Measurements from ENCODE around the gene SYNE2.
A peak's percentile ranks its signal among the peaks of the same experiment; 100 is the strongest.
"Not testable (repeated sequence)": the region's sequence is repeated elsewhere in the genome, so short reads cannot be mapped to it uniquely, and the experiment has no call there.

Gene SYNE2

GRCh38 chr14:64119500-64119899 lies 266.7 kb downstream of the SYNE2 start:
- DNase-seq (ENCODE audit: low read depth, low spot score): no peak

- DNase-seq (ENCODE audit: low read depth, low spot score): no peak
Observed at GRCh38 chr14:64119980-64120379, 267.2 kb downstream of the SYNE2 start.

DNA sequence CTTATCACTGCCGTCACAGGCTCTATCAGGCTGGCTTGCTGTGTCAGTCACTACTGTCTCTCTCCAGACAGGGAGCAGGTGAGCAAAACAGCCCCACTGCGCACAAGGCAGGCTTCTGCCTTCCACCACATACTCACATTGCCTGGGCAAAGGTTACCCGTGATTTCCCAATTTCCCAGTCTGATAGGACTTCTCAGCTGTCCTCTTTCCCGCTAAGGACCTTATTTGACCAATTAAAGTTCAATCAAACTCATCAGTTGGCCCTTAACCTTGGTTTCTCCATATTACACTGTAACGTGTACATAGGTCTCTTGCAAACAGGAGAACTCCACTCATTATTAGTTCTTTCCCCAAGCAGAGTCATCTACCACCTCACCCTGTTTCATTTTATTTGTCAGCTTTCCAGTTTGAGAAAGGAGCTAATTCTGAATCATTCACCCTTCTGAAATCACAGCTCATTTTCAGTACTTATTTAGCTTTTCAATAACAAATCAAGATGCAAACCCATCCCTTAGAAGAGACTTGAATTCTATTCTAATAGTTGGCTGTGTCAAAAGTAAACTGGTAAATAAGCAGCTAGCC lies 270.5 kb downstream of the SYNE2 start:
- DNase-seq (ENCODE audit: low read depth, low spot score): no peak

DNA sequence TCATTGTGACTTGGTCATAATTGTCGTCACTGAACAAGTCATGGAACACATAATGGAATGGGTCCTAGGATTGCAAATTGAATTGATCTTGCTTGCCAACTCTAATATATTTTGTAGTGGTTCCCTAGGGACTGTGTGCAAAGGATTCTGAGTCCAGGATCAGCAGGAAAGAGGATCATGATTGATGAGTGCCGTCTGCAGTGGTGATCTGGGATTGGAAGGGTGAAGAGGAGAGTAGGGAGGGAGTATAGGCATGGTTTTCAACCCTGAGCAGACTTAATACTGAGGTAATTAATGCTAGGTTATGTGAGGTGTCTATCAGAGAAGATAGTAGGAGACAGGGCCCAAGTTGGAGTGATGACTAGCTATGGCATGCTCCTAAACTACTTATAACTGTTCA lies 272.5 kb downstream of the SYNE2 start:
- DNase-seq (ENCODE audit: low read depth, low spot score): no peak

GRCh38 chr14:64126548-64126947 lies 273.7 kb downstream of the SYNE2 start:
- no peak for DNase-seq (ENCODE audit: low read depth, low spot score)

DNA sequence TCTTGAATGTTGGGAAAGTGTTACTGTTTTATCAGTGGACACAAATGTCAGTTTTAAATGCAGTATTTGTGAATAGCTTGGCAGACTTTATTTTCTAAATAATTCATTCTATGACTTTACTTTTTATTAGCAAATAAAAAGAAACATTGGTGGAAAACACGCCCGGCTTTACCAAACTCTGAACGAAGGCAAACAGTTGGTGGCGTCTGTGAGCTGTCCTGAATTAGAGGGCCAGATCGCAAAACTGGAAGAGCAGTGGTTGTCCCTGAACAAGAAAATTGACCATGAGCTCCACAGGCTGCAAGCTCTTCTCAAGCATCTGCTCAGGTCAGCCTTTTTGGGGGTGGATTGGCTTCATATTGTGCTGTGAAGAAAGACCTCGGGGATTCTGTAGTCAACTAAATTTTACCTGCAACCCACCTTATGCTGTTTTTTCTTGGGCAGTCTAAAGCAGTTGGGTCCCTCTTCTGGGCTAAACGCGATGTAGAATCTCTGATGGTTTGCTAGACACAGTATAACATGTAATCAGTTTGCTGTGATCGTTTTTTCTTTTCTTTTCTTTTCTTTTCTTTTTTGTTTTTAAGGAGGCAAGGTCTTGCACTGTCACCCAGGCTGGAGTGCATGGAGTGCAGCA lies 285.0 kb downstream of the SYNE2 start:
- DNase-seq (ENCODE audit: low read depth, low spot score): peak; percentile 7

DNA sequence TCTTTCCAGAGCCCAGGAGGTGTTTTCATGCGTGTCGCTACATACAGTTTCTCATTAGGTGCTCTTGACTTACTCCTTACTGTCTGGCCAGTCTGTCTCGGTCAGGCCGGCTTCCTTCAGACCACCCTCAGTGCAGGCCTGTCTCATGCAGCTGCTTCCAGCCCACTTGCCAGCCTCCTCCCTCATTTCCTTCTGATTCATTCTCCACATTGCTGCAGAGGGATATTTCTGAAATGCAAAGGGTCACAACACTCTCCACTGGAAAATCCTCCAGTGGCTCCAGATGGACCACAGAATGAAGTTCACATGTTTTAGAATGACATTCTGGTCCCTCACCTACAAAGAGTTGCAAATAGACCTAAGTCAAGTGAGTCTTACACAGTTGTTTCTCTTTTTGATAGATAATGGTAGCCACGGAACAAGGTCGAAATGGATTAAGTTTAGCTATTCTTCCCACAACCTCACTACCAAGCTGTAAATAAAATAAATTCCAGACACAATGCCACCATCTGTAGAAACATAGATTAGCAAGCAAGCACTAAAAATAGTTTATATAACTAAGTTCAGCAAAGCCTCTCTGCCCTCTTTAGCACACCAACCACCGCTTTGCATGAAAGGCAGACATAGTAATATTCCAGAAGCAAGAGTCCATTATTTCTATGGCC lies 294.5 kb downstream of the SYNE2 start:
- DNase-seq (ENCODE audit: low read depth, low spot score): no peak

GRCh38 chr14:64149921-64150320 lies 297.1 kb downstream of the SYNE2 start:
- DNase-seq (ENCODE audit: low read depth, low spot score): no peak

GRCh38 chr14:64158608-64159007 lies 305.8 kb downstream of the SYNE2 start:
- no peak for DNase-seq (ENCODE audit: low read depth, low spot score)

GRCh38 chr14:64159588-64159987 lies 306.8 kb downstream of the SYNE2 start:
- no peak for DNase-seq (ENCODE audit: low read depth, low spot score)

- no peak for DNase-seq (ENCODE audit: low read depth, low spot score)
Observed at GRCh38 chr14:64170181-64170580, 317.4 kb downstream of the SYNE2 start.

GRCh38 chr14:64174922-64175782 lies 322.3 kb downstream of the SYNE2 start:
- DNase-seq (ENCODE audit: low read depth, low spot score): no peak

DNA sequence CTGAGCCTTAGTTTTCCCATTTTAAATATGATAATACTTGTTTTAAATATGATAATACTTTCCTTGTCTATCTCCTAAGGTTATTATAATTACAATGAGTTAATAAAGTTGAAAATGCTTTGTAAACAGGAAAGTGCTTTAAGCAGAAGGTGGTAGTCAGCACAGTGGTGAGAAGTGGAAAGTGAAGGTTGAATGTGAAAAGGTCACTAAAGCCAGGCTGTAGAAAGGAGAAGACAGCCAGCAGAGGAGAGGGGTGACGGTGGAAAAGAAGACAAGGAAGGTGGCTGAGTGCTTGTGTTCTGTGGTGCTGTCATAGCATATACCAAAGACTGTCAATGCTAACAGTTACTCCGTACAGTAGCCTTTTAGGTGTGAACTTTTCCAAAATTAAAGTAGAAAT lies 323.5 kb downstream of the SYNE2 start:
- DNase-seq (ENCODE audit: low read depth, low spot score): no peak

DNA sequence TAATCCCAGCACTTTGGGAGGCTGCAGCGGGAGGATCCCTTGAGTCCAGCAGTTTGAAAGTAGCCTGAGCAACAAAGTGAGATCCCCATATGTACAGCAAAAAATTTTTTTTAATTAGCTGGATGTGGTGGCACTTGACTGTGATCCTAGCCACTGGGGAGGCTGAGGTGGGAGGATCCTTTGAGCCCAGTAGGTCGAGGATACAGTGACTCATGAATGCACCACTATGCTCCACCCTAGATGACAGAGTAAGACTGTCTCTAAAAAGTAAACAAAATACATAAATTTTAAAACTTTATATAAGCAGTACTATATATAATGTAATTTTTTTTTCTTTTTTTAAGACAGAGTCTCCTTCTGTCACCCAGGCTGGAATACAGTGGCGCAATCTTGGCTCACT lies 326.0 kb downstream of the SYNE2 start:
- no peak for DNase-seq (ENCODE audit: low read depth, low spot score)

GRCh38 chr14:64182908-64183307 lies 330.1 kb downstream of the SYNE2 start:
- not testable (repeated sequence) for DNase-seq (ENCODE audit: low read depth, low spot score)

GRCh38 chr14:64184103-64184729 lies 331.4 kb downstream of the SYNE2 start:
- no peak for DNase-seq (ENCODE audit: low read depth, low spot score)

DNA sequence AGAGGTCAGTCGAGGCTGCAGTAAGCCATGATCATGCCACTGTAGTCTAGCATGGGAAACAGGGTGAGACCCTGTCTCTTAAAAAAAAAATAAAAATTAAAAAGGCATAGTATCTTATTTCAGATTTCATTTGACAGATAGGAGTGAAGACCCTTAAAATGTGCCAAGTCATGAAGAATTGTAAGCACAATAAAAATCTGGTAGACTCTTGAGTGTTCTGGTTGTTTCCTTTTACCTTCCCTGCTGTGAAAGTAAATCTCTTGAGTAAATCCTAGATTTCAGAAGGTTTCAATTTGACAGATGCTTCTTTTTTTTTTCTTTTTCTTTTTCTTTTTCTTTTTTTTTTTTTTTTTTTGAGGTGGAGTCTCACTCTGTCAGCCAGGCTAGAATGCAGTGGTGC lies 332.4 kb downstream of the SYNE2 start:
- DNase-seq (ENCODE audit: low read depth, low spot score): no peak

DNA sequence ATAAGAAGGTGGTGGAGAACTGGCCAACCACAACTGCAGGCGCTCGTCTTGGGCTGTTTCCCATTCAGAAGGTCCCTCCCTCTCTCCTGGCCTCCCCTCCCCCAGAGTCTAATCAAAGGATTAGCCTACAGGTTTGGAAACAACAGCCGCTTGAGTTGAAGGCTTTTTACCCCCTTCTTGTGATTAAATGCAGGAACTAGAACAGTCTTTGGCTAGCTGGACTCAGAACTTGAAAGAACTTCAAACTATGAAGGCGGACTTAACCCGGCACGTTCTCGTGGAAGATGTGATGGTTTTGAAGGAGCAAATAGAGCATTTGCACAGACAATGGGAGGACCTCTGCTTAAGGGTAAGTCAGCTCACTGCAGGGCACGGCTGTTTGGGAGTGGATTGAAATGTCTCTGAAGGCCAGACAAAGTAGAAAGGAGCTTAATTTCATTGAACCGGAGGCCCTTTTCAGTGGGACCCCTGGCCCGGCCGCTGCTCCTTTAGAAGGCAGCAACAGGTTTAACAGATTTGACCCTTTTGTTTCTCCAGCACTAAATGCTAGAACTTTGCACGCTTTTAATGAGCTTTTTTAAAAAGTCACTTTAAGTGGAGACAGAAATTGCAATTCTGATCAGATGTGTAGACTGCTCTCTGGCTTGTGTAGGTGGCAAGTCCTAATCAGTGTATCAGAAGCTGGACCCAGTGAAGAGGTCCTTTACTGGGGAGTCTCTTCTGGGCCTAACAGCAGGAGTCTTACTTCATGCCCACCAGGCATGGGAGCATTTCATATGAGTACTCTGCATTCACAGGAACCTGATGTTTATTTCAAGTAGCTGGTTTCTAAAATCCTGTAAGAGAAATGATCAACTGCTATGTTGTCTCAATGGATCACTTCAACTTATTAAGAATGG lies 333.7 kb downstream of the SYNE2 start:
- peak; percentile 86 for DNase-seq (ENCODE audit: low read depth, low spot score)

DNA sequence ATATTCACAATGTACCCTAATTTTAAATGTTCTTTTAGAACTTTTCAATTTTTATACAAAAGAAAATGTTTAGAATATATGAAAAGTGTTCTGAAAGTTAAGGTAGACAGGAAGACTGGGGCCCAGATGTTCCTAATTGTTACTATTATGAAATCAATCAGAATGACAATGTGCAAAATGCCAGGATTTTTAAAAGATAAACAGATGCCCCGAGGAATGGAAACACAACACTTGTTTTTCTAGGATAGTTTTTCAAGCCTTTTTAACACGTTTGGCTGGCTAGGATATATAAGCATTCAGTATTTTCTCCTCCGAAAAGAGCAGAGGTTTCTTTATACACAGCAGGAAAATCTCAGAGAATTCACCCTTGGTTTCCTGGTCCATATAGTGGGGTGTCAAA lies 334.5 kb downstream of the SYNE2 start:
- DNase-seq (ENCODE audit: low read depth, low spot score): no peak

DNA sequence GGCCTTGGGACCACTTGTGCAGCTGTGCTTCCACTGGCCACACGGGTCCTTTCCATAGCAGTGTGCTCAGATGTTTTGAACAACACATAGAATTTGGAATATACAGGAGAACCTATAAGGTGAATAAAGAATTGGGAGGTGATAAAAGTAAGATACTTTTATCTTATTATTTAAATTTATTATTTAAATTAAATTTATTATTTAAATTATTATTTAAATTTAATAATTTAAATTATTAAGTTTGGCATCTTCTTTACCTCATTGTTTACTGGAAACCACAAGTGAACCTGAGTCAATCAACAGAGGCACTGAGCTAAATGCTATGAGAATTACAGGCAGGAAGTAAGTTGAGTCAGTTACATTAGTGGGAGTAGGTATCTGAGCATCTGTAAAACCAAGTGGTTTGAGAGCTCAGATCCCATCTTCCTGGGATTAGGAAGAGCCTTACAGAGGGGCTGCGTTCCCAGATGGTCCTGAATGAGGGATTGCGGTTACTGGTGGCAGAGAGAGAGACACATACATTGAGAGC lies 338.2 kb downstream of the SYNE2 start:
- DNase-seq (ENCODE audit: low read depth, low spot score): no peak

DNA sequence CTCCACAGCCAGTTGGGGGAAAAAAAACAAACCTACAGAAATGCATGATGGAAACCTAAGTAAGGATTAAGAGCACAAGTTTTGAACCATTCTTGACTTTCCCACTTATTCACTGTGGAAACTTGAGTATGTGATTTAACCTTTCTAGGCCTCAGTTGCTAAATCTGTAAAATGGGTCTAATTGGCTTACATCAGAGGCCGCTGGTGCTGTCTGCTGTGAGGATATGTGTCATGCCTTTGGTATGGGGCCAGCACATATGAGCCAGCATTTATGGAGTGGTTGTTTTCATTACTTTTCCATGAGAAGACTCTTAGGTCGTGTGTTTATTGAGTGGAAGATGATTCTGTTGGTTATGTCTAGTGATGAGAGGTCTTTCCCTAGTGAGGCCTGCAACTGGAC lies 339.0 kb downstream of the SYNE2 start:
- DNase-seq (ENCODE audit: low read depth, low spot score): no peak

Measured in ELF-1 (cell line).